ENCODE measurements around the gene SELENOV. TPM values are rescaled to one million over a fixed set of nuclear protein-coding genes. Genes with fewer than 3 reads are reported as not detected.
"Not testable (repeated sequence)": the region's sequence is repeated elsewhere in the genome, so short reads cannot be mapped to it uniquely, and the experiment has no call there.

Gene SELENOV
- total and polyA plus RNA-seq, 2 donors from 2014 or later: not detected

- H3K27me3 ChIP-seq (ENCODE audit: control insufficient read depth, insufficient read depth, low read length): no peaks in the 10 kb centered on the region
- DNase-seq (peak in 4 of 5 donors; percentile 67 to 81 (median 73)), FAIRE-seq (no peak)
- H3K27ac ChIP-seq (ENCODE audit: low read depth in 2 of 2, low read length in 2 of 2): no peak overlapping the region
- H3K9ac ChIP-seq (ENCODE audit: low read length in 3 of 3): no peak overlapping the region
- H3K36me3 ChIP-seq (ENCODE audit: control insufficient read depth in 2 of 3, insufficient read depth in 3 of 3, low read length in 3 of 3): peaks cover 4 to 64% (median 44%) of the 10 kb centered on the region in 3 donors
- TF ChIP-seq CTCF (IDR thresholded peaks at IDR 0.05; ENCODE audit: borderline replicate concordance, extremely low read depth, insufficient read depth): peak; percentile 68
- no peaks in the 10 kb centered on the region for H3K4me1 ChIP-seq (ENCODE audit: control insufficient read depth in 2 of 3, insufficient read depth in 2 of 3, low read depth in 1 of 3, low read length in 3 of 3)
- no peak overlapping the region for H3K4me3 ChIP-seq (ENCODE audit: low read length in 3 of 3)
- intact Hi-C loops (cut with DNase I): loop anchor here (10.0 kb wide), 1 partner anchor 61 kb away; the partner anchor contains the start of gene EID2B
- no peaks in the 10 kb centered on the region for H3K9me3 ChIP-seq (ENCODE audit: control insufficient read depth in 2 of 3, insufficient read depth in 1 of 3, low read length in 3 of 3)
Observed at GRCh38 chr19:39474139-39474620, 40.8 kb upstream of the SELENOV start.

- intact Hi-C loops (cut with DNase I): loop anchor here (10.0 kb wide), 1 partner anchor 59 kb away; the partner anchor contains the start of gene EID2B
- Histone ChIP-seq H3K4me3 (ENCODE audit: low read length in 3 of 3) (no peak overlapping the region), H3K27ac (ENCODE audit: low read depth in 2 of 2, low read length in 2 of 2) (no peak overlapping the region), H3K4me1 (ENCODE audit: control insufficient read depth in 2 of 3, insufficient read depth in 2 of 3, low read depth in 1 of 3, low read length in 3 of 3) (peaks cover 0 to 4% (median 0%) of the 10 kb centered on the region in 3 donors), H3K9ac (ENCODE audit: low read length in 3 of 3) (no peak overlapping the region), H3K27me3 (ENCODE audit: control insufficient read depth, insufficient read depth, low read length) (no peaks in the 10 kb centered on the region), H3K9me3 (ENCODE audit: control insufficient read depth in 2 of 3, insufficient read depth in 1 of 3, low read length in 3 of 3) (no peaks in the 10 kb centered on the region), H3K36me3 (ENCODE audit: control insufficient read depth in 2 of 3, insufficient read depth in 3 of 3, low read length in 3 of 3) (peaks cover under 1 to 48% (median 32%) of the 10 kb centered on the region in 3 donors)
- FAIRE-seq (no peak), DNase-seq (no peak)
- no peak for TF ChIP-seq CTCF (IDR thresholded peaks at IDR 0.05; ENCODE audit: borderline replicate concordance, extremely low read depth, insufficient read depth)
Observed at GRCh38 chr19:39475748-39476147, 39.2 kb upstream of the SELENOV start.

DNA sequence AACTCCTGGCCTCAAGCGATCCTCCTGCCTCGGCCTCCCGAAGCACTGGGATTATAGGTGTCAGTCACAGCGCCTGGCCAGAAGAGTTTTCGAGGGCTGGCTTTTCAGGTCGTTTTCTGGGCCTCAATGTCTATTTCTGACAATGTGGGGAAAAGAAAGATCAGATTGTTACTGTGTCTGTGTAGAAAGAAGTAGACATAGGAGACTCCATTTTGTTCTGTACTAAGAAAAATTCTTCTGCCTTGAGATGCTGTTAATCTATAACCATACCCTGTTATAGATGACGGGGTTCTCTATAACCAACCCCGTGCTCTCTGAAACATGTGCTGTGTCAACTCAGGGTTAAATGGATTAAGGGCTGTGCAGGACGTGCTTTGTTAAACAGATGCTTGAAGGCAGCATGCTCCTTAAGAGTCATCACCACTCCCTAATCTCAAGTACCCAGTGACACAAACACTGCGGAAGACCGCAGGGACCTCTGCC lies 35.6 kb upstream of the SELENOV start:
- not testable (repeated sequence) for H3K9ac ChIP-seq (ENCODE audit: low read length in 3 of 3); H3K27ac ChIP-seq (ENCODE audit: low read depth in 2 of 2, low read length in 2 of 2); H3K4me3 ChIP-seq (ENCODE audit: low read length in 3 of 3); FAIRE-seq; DNase-seq; H3K9me3 ChIP-seq (ENCODE audit: control insufficient read depth in 2 of 3, insufficient read depth in 1 of 3, low read length in 3 of 3); H3K27me3 ChIP-seq (ENCODE audit: control insufficient read depth, insufficient read depth, low read length)
- peaks cover 0 to 14% (median 0%) of the 10 kb centered on the region in 3 donors for H3K4me1 ChIP-seq (ENCODE audit: control insufficient read depth in 2 of 3, insufficient read depth in 2 of 3, low read depth in 1 of 3, low read length in 3 of 3)
- H3K36me3 ChIP-seq (ENCODE audit: control insufficient read depth in 2 of 3, insufficient read depth in 3 of 3, low read length in 3 of 3): peaks cover 0 to 18% (median 11%) of the 10 kb centered on the region in 3 donors
- intact Hi-C loops (cut with DNase I): loop anchor here (10.0 kb wide), 1 partner anchor 55 kb away; the partner anchor contains the start of gene EID2B

GRCh38 chr19:39479916-39480315 lies 35.0 kb upstream of the SELENOV start:
- intact Hi-C loops (cut with DNase I): loop anchor here (10.0 kb wide), 1 partner anchor 55 kb away; the partner anchor contains the start of gene EID2B

More at GRCh38 chr19:39479916-39480315, 35.0 kb upstream of the SELENOV start:
- TF ChIP-seq CTCF (IDR thresholded peaks at IDR 0.05; ENCODE audit: borderline replicate concordance, extremely low read depth, insufficient read depth): no peak
- H3K4me3 ChIP-seq (ENCODE audit: low read length in 3 of 3): peak overlapping the region; percentile 78 to 99 (median 98)
- DNase-seq (no peak), FAIRE-seq (no peak)
- H3K27me3 ChIP-seq (ENCODE audit: control insufficient read depth, insufficient read depth, low read length): no peaks in the 10 kb centered on the region
- H3K27ac ChIP-seq (ENCODE audit: low read depth in 2 of 2, low read length in 2 of 2): peak overlapping the region in 1 of 2 donors; percentile 56
- H3K9ac ChIP-seq (ENCODE audit: low read length in 3 of 3): peak overlapping the region in 2 of 3 donors; percentile 65 to 94
- peaks cover 0 to 13% (median 6%) of the 10 kb centered on the region in 3 donors for H3K36me3 ChIP-seq (ENCODE audit: control insufficient read depth in 2 of 3, insufficient read depth in 3 of 3, low read length in 3 of 3)
- H3K4me1 ChIP-seq (ENCODE audit: control insufficient read depth in 2 of 3, insufficient read depth in 2 of 3, low read depth in 1 of 3, low read length in 3 of 3): peaks cover 0 to 14% (median 0%) of the 10 kb centered on the region in 3 donors
- no peaks in the 10 kb centered on the region for H3K9me3 ChIP-seq (ENCODE audit: control insufficient read depth in 2 of 3, insufficient read depth in 1 of 3, low read length in 3 of 3)
